Panc1 (cell line): ENCODE results near the gene CHST15. TPM values are rescaled to one million over a fixed set of nuclear protein-coding genes. Genes with fewer than 3 reads are reported as not detected.

Experiments
- ATAC-seq: fragments of 200-7000 bp; cut with Tn5 transposase; 2 replicates; pipeline ENCODE4 v1.9.1; 2020; ENCODE audit warnings: mild to moderate bottlenecking, moderate library complexity
- BruUV-seq: library from RNA; stranded (reverse); fragments of 400-500 nt; replicated peaks from 2 replicates; lab custom pipeline; 2021; lab: Mats Ljungman, UMichigan
- CTCF ChIA-PET: fragments of 300-600 bp; sonication (Branson Sonifier 250); formaldehyde crosslinking; loops from one replicate; lab custom pipeline; 2022; ENCODE audit warnings: antibody characterized with exemption; lab: Charles Lee
- POLR2A ChIA-PET: fragments of 300-600 bp; sonication (Branson Sonifier 250); formaldehyde crosslinking; loops from one replicate; lab custom pipeline; 2022; ENCODE audit warnings: antibody characterized with exemption; lab: Charles Lee
- DNase-seq: peaks from one replicate; pipeline ENCODE4 v3.0.0-alpha.2; 2010; ENCODE audit warnings: low read depth, low spot score
- H3K27ac ChIP-seq: 2 replicates; pipeline ENCODE4 v1.5.1; 2011; ENCODE audit warnings: mild to moderate bottlenecking, low read length, inconsistent platforms
- H3K27me3 ChIP-seq: fragments of 200-500 bp; sonication (Bioruptor generic); 2 replicates; pipeline ENCODE4 v1.6.0; 2014; ENCODE audit warnings: low read length, inconsistent platforms; ENCODE audit not compliant: control insufficient read depth, insufficient read depth
- H3K36me3 ChIP-seq: fragments of 200-500 bp; sonication (Bioruptor generic); 2 replicates; pipeline ENCODE4 v1.5.1; 2014; ENCODE audit warnings: inconsistent platforms, mild to moderate bottlenecking, low read length, moderate library complexity; ENCODE audit not compliant: control insufficient read depth, insufficient read depth
- H3K4me1 ChIP-seq: 2 replicates; pipeline ENCODE4 v1.5.1; 2011; ENCODE audit warnings: inconsistent platforms, mild to moderate bottlenecking, low read length, moderate library complexity; ENCODE audit not compliant: control insufficient read depth, insufficient read depth
- H3K4me3 ChIP-seq, 2 experiments: 2 replicates each; pipeline ENCODE4 v1.5.1; 2011 to 2012; ENCODE audit warnings: low read depth in 2 of 2, low read length in 2 of 2, mild to moderate bottlenecking in 2 of 2, inconsistent platforms in 1 of 2, moderate library complexity in 1 of 2
- H3K9me3 ChIP-seq: fragments of 200-500 bp; sonication (Bioruptor generic); 2 replicates; pipeline ENCODE4 v1.5.1; 2014; ENCODE audit warnings: low read depth, mild to moderate bottlenecking, inconsistent platforms, low read length, moderate library complexity; ENCODE audit not compliant: control insufficient read depth, insufficient read depth
- CTCF ChIP-seq: fragments of 450-650 bp; IDR thresholded peaks from 2 replicates; pipeline ENCODE4 v1.5.1; 2017; ENCODE audit warnings: mild to moderate bottlenecking
- POLR2AphosphoS5 ChIP-seq: IDR thresholded peaks from 2 replicates; pipeline ENCODE4 v1.6.1; 2012; ENCODE audit warnings: mild to moderate bottlenecking, low read depth, low read length, moderate library complexity
- REST ChIP-seq, 2 experiments: IDR thresholded peaks; 2 replicates each; pipeline ENCODE4 v1.6.1; 2011 to 2012; ENCODE audit warnings: low read depth in 2 of 2, control low read depth in 1 of 2, low read length in 1 of 2, mild to moderate bottlenecking in 1 of 2, moderate library complexity in 1 of 2; ENCODE audit not compliant: insufficient read depth in 1 of 2
- SIN3A ChIP-seq: IDR thresholded peaks from 2 replicates; pipeline ENCODE4 v1.6.1; 2012; ENCODE audit warnings: low read depth, mild to moderate bottlenecking, low read length, moderate library complexity, borderline replicate concordance; ENCODE audit not compliant: insufficient read depth
- TCF7L2 ChIP-seq: IDR thresholded peaks from 2 replicates; pipeline ENCODE4 v1.6.1; 2011; ENCODE audit warnings: mild to moderate bottlenecking, low read depth, low read length, inconsistent platforms
- in situ Hi-C: cut with HindIII; loops from 2 replicates; pipeline ENCODE4 v1.10.0; 2016; ENCODE audit warnings: low sequenced_read_pairs, low pct_unique_long_range_greater_than_20kb
- intact Hi-C: fragments of 100-400 bp; cut with micrococcal nuclease; formaldehyde crosslinking; loops from one replicate; pipeline ENCODE4 v1.10.0; 2022; ENCODE audit not compliant: unreplicated experiment
- total RNA-seq: library from RNA; stranded (reverse); gene quantifications from one replicate; pipeline ENCODE4 v1.2.1, GENCODE V29; 2021; ENCODE audit not compliant: unreplicated experiment

The CHST15 gene
- total RNA-seq, 1 experiment from 2014 or later, result 33.2 TPM

- ChIA-PET CTCF (no interaction called here), POLR2A (no interaction called here)
- no TSS peak for BruUV-seq
- Histone ChIP-seq H3K27me3 (no peaks in the 10 kb centered on the region), H3K9me3 (no peaks in the 10 kb centered on the region), H3K4me1 (no peaks in the 10 kb centered on the region), H3K4me3 (no peak overlapping the region), H3K27ac (no peak overlapping the region), H3K36me3 (no peaks in the 10 kb centered on the region)
- no peak for ATAC-seq
- intact Hi-C loops, result no loop called here
- TF ChIP-seq REST (IDR thresholded peaks at IDR 0.05; ENCODE audit: insufficient read depth in 1 of 2, low read depth in 2 of 2, low read length in 1 of 2) (no peak), TCF7L2 (no peak), SIN3A (no peak), POLR2AphosphoS5 (no peak), CTCF (no peak)
- in situ Hi-C loops, result no loop called here
- no peak for DNase-seq
Measured at GRCh38 chr10:124041675-124042445, 51.5 kb downstream of the CHST15 start.

GRCh38 chr10:124040451-124041188 is 52.8 kb downstream of the CHST15 start:
- TF ChIP-seq CTCF (no peak), SIN3A (no peak), TCF7L2 (no peak), POLR2AphosphoS5 (no peak), REST (IDR thresholded peaks at IDR 0.05; ENCODE audit: insufficient read depth in 1 of 2, low read depth in 2 of 2, low read length in 1 of 2) (no peak)
- DNase-seq, result no peak
- Histone ChIP-seq H3K27me3 (no peaks in the 10 kb centered on the region), H3K4me1 (no peaks in the 10 kb centered on the region), H3K4me3 (no peak overlapping the region), H3K36me3 (no peaks in the 10 kb centered on the region), H3K9me3 (no peaks in the 10 kb centered on the region), H3K27ac (no peak overlapping the region)
- ChIA-PET CTCF (no interaction called here), POLR2A (no interaction called here)
- in situ Hi-C loops, result no loop called here
- intact Hi-C loops, result no loop called here
- ATAC-seq, result no peak
- BruUV-seq, result no TSS peak
